Activated T-cell treated with anti-CD3 and anti-CD28 coated beads for 1 hour (primary cell): Measurements from ENCODE around the gene ANKRD9.
A peak's percentile ranks its signal among the peaks of the same experiment; 100 is the strongest.
"Not testable (repeated sequence)": the region's sequence is repeated elsewhere in the genome, so short reads cannot be mapped to it uniquely, and the experiment has no call there.

Experiments used
- DNase-seq: peaks from one replicate; pipeline ENCODE4 v3.0.0-alpha.2; 2020; ENCODE audit warnings: low read depth

ANKRD9 gene

GRCh38 chr14:102509746-102510615 lies at the start of gene ANKRD9:
ANKRD9 (minus strand) TSS chr14:102509776; CDS start chr14:102507889, 1,887 bp downstream.
- peak; percentile 74 for DNase-seq

- DNase-seq: no peak
These were observed 49.0 kb upstream of the ANKRD9 start for GRCh38 chr14:102558556-102558955.

GRCh38 chr14:102557434-102558226 lies 48.1 kb upstream of the ANKRD9 start:
- no peak for DNase-seq

GRCh38 chr14:102556098-102556677 lies 46.6 kb upstream of the ANKRD9 start:
- DNase-seq: no peak

GRCh38 chr14:102554821-102555819 lies 45.5 kb upstream of the ANKRD9 start:
- DNase-seq: peak; percentile 34

- no peak for DNase-seq
These were observed 42.6 kb upstream of the ANKRD9 start for GRCh38 chr14:102551995-102552705.

- DNase-seq: not testable (repeated sequence)
These were observed 41.4 kb upstream of the ANKRD9 start for GRCh38 chr14:102550927-102551401.

GRCh38 chr14:102548616-102549240 lies 39.2 kb upstream of the ANKRD9 start:
- DNase-seq: no peak

GRCh38 chr14:102545461-102546265 lies 36.1 kb upstream of the ANKRD9 start:
- DNase-seq: no peak

GRCh38 chr14:102544747-102545460 lies 35.3 kb upstream of the ANKRD9 start:
- DNase-seq: no peak

- DNase-seq: no peak
These were observed 34.6 kb upstream of the ANKRD9 start for GRCh38 chr14:102544046-102544746.

- DNase-seq: no peak
These were observed 32.2 kb upstream of the ANKRD9 start for GRCh38 chr14:102541771-102542170.

- not testable (repeated sequence) for DNase-seq
These were observed 31.5 kb upstream of the ANKRD9 start for GRCh38 chr14:102541029-102541491.

- no peak for DNase-seq
These were observed 30.9 kb upstream of the ANKRD9 start for GRCh38 chr14:102540315-102541028.

GRCh38 chr14:102539544-102540314 lies 30.2 kb upstream of the ANKRD9 start:
- no peak for DNase-seq
